Measurements from ENCODE around the gene ACTR8.

- no peak for TF ChIP-seq EZH2 (IDR thresholded peaks at IDR 0.05; ENCODE audit: insufficient read depth, poor library complexity, severe bottlenecking)
- TF ChIP-seq EZH2phosphoT487 (IDR thresholded peaks at IDR 0.05; ENCODE audit: insufficient read depth, low read depth) = no peak
Measured at GRCh38 chr3:53885239-53885638, 3.3 kb upstream of the ACTR8 start.

Data from GM23248 (cell line).